ENCODE results near the gene RHBG. TPM values are rescaled to one million over a fixed set of nuclear protein-coding genes. Genes with fewer than 3 reads are reported as not detected.

Gene RHBG
- total and polyA plus RNA-seq, 2 of the 4 experiments (the other 2 are of a cell fraction) = not detected

- no TSS peak for BruUV-seq (replicated peaks)
- WGBS, 2 experiments (ENCODE audit: extremely low coverage in 2 of 2, insufficient read length in 1 of 2) = no CpG with 5 or more reads among the region's 12 CpGs
- H3K36me3 ChIP-seq (ENCODE audit: control insufficient read depth, insufficient read depth, low read length) = no peaks in the 10 kb centered on the region
- H4K8ac ChIP-seq (ENCODE audit: low read depth in 2 of 2, low read length in 2 of 2) = no peak overlapping the region
- H3K56ac ChIP-seq (ENCODE audit: extremely low read depth, insufficient read depth, low read length) = no peak overlapping the region
- no peak overlapping the region for H2AFZ ChIP-seq (replicated peaks; ENCODE audit: low read length, poor library complexity)
- H4K91ac ChIP-seq (ENCODE audit: insufficient read depth, low read depth, low read length) = no peak overlapping the region
- no peak overlapping the region for H3K4ac ChIP-seq (ENCODE audit: low read depth, low read length)
- no peak overlapping the region for H3K27ac ChIP-seq (ENCODE audit: insufficient read depth, low read length)
- no peak overlapping the region for H3K14ac ChIP-seq (replicated peaks; ENCODE audit: low read depth, low read length)
- H2AK9ac ChIP-seq (replicated peaks; ENCODE audit: low read depth, low read length, poor library complexity) = no peak overlapping the region
- H3K4me1 ChIP-seq (ENCODE audit: control insufficient read depth, insufficient read depth, low read length) = no peaks in the 10 kb centered on the region
- no peak overlapping the region for H2BK5ac ChIP-seq (ENCODE audit: low read depth, low read length, poor library complexity, severe bottlenecking)
- H3K4me2 ChIP-seq (ENCODE audit: low read depth, low read length) = no peak overlapping the region
- H3K9ac ChIP-seq (ENCODE audit: low read depth, low read length) = no peak overlapping the region
- H4K5ac ChIP-seq (ENCODE audit: low read depth, low read length) = no peak overlapping the region
- intact Hi-C loops (cut with micrococcal nuclease) (no loop called here), in situ Hi-C loops (cut with MboI; ENCODE audit: low sequenced_read_pairs) (no loop called here), dilution Hi-C loops (cut with HindIII; ENCODE audit: low sequenced_read_pairs, unreplicated experiment) (no loop called here)
- no peak overlapping the region for H3K18ac ChIP-seq (ENCODE audit: low read depth, low read length)
- no peak for DNase-seq
- no peaks in the 10 kb centered on the region for H3K79me1 ChIP-seq (ENCODE audit: low read depth in 1 of 2, low read length in 2 of 2)
- H3K23ac ChIP-seq (ENCODE audit: low read depth, low read length) = no peak overlapping the region
- H2BK120ac ChIP-seq (ENCODE audit: low read depth, low read length) = no peak overlapping the region
- no peak overlapping the region for H3K4me3 ChIP-seq (ENCODE audit: insufficient read depth, low read depth, low read length)
- no peak overlapping the region for H2AK5ac ChIP-seq (ENCODE audit: low read depth, low read length)
- ChIA-PET POLR2A (ENCODE audit: unreplicated experiment) (interaction anchor here (0.8 kb wide), 1 partner anchor 188 kb away, joined by 4 read pairs; no protein-coding TSS in a partner anchor), CTCF (interaction anchor here (0.6 to 1.3 kb wide), 5 partner anchors 14 to 278 kb away, joined by 3 to 6 read pairs (median 3); no protein-coding TSS in a partner anchor)
- ATAC-seq (ENCODE audit: low read depth) = no peak
- H3K27me3 ChIP-seq (ENCODE audit: control insufficient read depth, insufficient read depth, low read length) = peaks cover 95% of the 10 kb centered on the region
- 0 out of 2 replicates have a peak, but pooled peaks cover 4% of the 10 kb centered on the region for H3K9me1 ChIP-seq (ENCODE audit: insufficient read depth, low read length)
- H2BK20ac ChIP-seq (ENCODE audit: low read depth, low read length) = no peak overlapping the region
- H3K9me3 ChIP-seq (ENCODE audit: control insufficient read depth, insufficient read depth, low read length) = no peaks in the 10 kb centered on the region; the same call in none of the 2 replicates
- H4K20me1 ChIP-seq (ENCODE audit: insufficient read depth, low read length) = peaks cover 9% of the 10 kb centered on the region; the same call in 1 of the 2 replicates
- no peak overlapping the region for H2BK15ac ChIP-seq (ENCODE audit: low read depth, low read length)
- TF ChIP-seq POLR2A (IDR thresholded peaks at IDR 0.05; ENCODE audit: low read depth, low read length) (no peak), NFE2L2 (IDR thresholded peaks at IDR 0.05; ENCODE audit: low read depth, low read length) (no peak), RAD21 (IDR thresholded peaks at IDR 0.05; ENCODE audit: low read length) (no peak), MXI1 (IDR thresholded peaks at IDR 0.05; ENCODE audit: borderline replicate concordance, low read depth, low read length) (no peak), MAZ (IDR thresholded peaks at IDR 0.05; ENCODE audit: borderline replicate concordance, low read depth, low read length) (no peak), CTCF (conservative IDR thresholded peaks at IDR 0.05; ENCODE audit: low read depth, low read length) (no peak), FOS (IDR thresholded peaks at IDR 0.05; ENCODE audit: low read depth, low read length) (no peak), MAFK (IDR thresholded peaks at IDR 0.05; ENCODE audit: low read depth, low read length) (no peak), CHD1 (IDR thresholded peaks at IDR 0.05; ENCODE audit: low read depth, low read length) (no peak), RFX5 (IDR thresholded peaks at IDR 0.05; ENCODE audit: low read depth, low read length) (no peak), CEBPB (IDR thresholded peaks at IDR 0.05; ENCODE audit: low read depth, low read length) (no peak), ELK1 (IDR thresholded peaks at IDR 0.05; ENCODE audit: borderline replicate concordance, low read depth, low read length) (no peak), RCOR1 (IDR thresholded peaks at IDR 0.05; ENCODE audit: insufficient replicate concordance, low read length) (no peak), SMC3 (IDR thresholded peaks at IDR 0.05; ENCODE audit: low read depth, low read length) (no peak)
These were observed 63.0 kb downstream of the RHBG start for GRCh38 chr1:156431769-156432668.

All from IMR-90 (cell line).